Activated CD8-positive, alpha-beta memory T cell treated with anti-CD3 and anti-CD28 coated beads for 48 hours (primary cell): ENCODE data around the gene P2RY12.

ENCODE experiments used
- DNase-seq, 3 experiments: peaks; one replicate each; pipeline ENCODE4 v3.0.0-alpha.2; 2020; ENCODE audit warnings: low read depth in 2 of 3, low spot score in 2 of 3

The P2RY12 gene

DNA sequence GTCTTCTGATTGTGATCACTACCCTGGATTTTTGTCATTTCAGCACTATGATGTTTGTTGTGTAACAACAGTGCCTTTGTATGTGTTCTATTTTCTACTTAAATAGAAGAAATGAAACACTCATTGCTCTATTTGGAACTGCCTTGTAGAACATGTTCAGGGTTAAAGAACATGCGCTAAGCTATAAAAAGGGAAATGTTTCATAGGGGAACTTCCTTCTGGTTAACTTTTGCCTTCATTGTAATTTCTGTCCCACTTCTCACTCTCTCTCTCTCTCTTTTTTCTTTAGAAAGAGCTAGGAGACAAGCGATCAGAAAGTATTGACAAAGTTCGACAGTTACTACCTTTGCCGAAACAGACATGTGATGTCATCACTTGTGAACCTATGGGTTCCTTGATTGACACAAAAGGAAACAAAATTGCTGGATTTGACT is at the start of gene P2RY12:
TSS of gene P2RY12 (minus strand) at position 13 of the 434 bp plus-strand sequence. CDS start 45,908 bp downstream, outside the sequence.
- no peak for DNase-seq

DNA sequence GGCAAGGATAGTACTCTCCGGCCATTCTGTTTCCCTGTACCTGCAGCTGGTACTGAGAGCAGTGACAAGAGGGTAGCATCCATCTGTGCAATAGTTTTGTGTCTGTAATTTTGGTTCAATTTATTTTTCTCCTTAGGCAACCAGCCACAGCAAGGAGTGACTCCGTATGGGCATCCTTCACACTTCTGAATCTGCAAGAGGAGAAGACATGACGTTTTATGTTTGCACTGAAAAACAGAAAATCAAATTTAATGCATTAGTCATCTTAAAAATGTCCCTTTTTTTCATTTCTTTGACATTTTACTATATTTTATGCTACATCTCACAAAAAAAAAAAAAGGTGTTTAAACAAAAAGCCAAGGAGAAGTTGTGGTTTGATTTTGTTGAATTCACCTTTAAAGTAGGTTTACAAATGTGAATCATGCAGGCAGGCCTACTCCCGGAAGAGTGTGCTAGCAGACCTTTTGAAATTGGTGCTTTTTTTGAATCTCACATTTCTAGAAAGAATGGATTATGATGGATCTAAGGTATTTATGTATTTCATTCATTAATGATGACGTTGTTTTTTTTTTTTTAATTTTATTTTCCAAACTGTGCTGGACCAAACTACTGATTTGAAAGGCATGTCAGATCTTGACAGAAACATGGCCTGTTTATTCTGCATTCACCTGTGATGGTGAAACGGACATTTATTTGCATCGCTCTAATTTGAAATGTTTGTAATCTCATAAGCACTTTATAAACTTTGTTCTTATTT is 48.2 kb upstream of the P2RY12 start:
- DNase-seq = no peak

DNA sequence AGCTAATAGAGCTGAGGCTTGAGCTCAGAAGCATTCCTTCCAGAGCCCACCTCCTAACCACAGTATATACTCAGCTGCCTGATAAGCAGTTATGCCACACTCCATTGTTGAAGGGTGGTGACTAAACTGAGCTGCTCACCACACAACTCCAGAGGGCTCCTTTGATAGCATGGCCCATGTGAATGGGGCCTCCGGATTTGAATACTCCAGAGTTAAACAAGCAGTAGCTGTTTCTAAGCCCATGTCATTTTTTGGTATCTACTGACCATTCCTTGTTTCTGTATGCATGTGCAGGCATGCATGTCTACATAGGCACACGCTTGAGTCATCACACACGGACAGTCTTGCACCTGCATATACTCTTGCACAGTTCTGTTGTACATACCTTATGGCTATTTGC is 47.4 kb upstream of the P2RY12 start:
- no peak for DNase-seq

DNA sequence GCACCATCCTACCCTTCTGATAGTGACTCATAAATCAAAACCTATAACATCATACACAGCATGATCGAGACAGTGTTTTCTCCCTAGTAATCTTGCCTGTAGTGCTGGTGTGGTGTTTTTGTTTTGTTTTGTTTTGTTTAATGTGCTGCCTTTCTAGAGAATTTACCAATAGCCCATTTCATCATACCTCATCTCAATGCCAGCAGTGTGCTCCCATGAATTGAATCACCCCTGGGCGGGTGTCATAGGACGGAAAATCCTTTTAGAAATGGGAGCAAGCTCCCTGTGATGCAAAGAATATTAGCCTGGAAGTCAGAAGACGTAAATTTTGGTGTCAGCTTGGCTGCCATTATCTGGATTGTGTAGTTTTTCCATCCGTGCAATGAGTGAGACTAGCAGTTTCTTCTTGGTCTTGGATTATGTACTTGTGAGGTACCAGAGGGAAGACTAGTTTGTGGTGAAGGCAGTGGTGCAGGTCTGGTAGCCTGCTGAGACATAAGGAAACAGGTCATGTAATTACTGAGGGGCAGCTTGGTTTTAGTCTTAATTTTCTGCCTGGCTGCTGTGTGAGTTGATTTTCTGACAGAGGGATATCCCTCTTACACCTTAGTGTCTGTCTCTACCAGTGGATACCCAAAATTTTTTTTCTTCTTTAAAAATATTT is 46.4 kb upstream of the P2RY12 start:
- DNase-seq = no peak

DNA sequence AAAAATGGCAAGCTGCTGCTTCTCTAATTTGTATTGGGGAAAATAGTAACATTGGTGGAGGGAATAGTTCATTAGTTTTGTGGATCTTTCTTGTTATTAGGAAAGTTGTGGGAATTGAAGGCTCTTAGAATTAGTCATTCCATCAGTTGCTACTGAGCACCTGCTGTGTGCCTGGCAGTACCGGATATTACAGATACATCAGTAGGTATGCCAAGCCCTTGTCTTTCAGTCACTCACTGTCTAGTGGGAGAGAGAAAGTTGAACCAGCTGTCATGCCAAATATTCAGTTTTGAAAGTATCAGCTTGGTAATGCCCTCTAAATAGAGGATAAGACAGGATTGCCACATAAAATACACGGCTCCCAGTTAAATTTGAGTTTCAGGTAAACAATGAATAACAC is 43.8 kb upstream of the P2RY12 start:
- no peak for DNase-seq

DNA sequence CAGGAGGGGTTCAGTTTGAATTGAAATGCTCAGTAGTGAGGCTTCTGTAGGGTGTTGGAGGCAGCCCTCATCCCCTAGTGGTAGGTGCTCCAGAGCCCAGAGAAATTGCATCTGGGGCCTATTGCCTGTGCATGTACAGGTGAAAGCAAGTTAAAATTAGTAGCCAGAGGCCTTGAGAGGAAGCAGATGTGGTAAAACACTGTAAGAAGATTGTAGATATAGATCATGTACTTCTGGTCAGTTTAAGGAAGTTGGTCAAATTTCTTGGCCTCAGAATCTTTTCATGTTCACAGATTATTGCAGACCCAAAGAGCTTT is 41.7 kb upstream of the P2RY12 start:
- no peak for DNase-seq

DNA sequence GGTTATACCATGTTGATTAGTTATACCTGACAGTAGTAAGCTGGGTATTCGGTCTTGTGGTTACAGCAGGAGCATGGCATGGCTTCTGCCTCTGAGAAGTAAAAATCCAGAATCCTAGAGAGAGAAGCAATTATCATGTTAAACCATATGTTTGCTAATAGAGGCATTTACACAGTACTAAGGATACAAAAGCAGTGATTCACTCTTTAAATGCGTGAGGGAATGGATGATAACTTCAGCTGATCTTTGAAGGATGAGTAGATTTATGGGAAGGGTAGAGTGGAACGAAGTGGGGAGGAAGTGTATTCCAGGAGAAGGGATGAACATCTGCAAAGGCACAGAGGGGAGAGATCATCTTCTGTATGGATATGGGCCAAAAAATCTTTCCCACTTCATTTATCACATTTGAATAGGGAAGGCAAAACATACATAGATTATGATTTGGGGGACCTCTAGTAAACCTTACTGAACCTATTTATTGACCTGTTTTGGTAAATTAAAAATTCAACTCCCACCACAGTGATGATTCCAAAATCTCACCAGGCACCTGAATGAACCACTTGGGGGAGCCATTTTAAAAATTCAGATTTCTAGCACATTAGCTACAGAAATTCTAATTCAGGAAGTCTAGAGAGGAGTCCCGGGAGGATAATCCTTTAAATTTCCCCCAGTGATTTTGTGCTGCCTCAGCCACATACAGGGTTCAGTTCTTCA is 41.2 kb upstream of the P2RY12 start:
- no peak for DNase-seq

DNA sequence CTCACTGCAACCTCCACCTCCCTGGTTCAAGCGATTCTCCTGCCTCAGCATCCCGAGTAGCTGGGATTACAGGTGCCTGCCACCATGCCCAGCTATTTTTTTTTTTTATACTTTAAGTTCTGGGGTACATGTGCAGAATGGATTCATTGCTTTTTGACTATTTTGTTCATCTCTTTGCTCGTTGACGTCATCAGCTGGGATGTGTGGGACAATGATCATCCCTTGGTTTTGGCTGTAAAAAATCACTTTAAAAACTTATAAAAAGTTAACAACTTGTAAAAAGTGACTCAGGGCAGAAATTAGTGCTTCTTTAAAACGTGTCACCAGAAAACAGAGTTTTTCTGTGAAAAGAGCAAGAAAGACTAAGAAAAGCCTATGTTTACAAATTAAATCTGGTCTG is 38.5 kb upstream of the P2RY12 start:
- no peak for DNase-seq

DNA sequence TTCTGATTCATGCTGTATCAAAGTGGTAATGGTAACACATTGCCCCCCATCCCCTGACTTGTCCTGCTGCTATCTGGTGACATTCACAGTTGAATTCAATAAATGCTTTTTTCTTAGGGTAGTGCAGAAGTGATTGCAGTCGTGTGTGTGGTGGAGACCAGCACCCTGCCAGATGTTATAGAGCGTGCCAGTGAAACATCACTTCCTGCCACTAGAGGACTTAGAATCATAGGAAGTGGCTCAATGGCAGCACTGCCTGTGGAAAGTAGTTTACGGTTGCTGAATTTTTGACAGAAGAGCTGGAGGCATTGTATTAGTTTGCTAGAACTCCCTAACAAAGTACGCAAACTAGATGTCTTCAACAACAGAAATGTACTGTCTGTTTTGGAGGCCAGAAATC is 37.4 kb upstream of the P2RY12 start:
- DNase-seq = no peak

DNA sequence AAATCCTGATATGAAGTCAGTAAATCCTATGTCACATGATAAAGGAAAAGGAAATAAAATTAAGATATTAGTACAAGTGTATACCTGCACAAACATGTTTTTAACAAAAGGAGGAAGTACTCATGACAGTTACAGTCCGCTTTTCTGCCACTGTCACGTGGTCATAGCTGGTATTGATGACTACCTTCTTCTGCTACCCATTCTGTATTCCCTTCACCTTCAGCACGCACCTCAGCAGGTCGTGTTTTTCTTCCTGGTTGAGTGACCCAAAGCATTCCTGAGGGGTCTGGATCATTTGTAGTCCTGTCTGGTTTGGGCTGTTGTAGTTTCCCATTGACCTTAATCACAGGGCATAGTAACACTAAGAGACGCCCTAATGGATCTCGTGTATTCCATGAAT is 35.3 kb upstream of the P2RY12 start:
- no peak for DNase-seq

DNA sequence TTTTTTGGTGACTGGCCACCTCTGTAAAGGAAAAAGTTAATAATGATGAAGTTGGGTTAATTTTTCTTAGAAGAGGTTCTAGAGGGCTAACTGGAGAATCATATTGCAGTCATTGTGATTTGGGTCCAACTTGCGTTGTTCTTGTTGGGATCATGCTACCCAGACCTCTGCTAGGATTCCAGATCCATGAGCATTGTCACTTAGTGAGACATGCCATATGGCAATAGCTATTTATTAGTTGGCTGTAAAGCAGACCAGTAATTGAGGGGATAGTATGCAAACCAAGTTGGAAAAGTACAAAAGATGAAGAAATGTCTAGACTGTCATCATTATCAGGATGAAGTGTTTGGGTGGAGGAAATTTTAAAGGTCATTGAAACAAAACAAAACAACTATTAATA is 30.7 kb upstream of the P2RY12 start:
- no peak for DNase-seq

DNA sequence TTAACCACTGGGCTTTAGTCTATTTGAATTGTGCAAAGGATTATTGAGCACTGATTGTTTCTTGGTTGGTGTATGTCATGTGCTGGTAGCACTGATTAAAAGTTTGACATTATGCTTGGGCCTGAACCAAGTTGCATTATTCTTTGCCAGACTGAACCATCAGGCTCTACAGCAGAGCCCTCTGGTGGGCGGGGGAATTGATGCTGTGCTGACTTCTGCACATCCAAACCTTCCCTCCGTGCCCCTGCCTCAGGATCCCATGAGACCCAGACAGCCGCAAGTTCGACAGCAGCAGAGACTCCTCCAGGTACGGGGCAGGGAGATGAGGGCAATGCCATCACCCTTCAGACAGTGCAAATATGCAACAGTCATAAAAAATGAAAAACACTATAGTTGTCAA is 28.4 kb upstream of the P2RY12 start:
- no peak for DNase-seq

DNA sequence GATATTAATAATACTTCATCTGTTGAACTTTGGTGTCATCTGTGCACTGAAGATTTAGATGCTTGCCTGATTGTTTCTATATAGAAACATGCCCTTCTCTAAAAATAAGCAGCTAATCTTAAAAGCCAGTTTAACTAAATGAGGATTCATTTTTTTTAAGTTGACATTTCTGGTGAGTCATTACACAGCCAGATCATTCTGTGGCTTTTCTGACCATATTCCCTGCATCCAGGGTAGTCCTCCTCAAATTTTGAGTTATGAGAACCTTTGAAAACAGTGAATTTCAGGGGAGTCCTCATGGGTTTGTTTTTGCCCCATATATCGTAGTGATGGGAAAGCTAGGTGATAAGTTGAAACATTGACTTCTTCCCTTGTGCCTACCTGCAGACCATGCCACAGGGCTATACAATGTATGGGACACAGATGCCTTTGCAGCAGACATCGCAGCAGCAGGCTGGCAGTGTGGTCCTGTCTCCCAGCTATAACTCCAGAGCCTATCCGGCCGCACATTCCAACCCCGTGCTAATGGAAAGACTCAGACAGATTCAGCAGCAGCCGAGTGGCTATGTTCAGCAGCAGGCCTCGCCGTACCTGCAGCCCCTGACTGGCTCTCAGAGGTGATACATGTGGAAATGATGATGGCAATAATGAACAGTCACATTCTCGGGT is 26.5 kb upstream of the P2RY12 start:
- DNase-seq = no peak

DNA sequence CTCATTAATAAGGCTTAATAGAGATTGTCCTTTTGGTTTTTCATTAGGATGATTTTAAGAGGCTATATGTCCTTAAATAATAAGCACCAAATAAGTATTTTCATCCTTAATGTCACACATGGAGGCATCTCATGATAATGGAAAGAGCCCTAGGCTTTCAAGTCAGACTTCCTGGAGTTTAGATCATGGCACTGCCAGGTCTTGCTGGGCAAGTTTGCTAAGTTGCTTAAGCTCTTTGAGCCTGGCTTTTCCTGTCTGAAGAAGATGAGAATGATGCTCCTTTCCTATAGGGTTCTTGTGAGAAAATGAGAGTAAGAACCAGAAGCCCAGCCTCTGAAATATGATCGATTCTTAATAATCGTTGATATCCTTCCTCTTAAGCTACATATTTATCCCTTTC is 23.4 kb upstream of the P2RY12 start:
- no peak for DNase-seq

DNA sequence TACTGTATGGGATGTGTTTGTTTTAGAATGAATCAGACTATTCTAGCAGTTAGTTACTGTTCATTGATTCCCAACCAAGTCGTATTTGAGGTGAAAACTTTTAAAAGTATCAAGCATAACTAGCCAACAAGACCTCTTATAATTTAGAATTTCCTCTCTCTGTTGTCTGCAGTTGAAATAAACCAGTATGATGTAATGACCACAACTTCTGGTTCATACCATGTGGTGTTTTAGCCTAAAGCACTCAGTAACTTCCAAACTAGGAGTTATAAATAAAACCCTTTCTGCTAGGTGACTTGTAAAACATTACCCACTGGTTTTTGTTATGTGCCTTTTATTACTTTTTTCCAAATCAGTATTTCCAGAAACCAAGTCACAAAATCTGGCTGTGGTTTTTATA is 19.8 kb upstream of the P2RY12 start:
- no peak for DNase-seq

DNA sequence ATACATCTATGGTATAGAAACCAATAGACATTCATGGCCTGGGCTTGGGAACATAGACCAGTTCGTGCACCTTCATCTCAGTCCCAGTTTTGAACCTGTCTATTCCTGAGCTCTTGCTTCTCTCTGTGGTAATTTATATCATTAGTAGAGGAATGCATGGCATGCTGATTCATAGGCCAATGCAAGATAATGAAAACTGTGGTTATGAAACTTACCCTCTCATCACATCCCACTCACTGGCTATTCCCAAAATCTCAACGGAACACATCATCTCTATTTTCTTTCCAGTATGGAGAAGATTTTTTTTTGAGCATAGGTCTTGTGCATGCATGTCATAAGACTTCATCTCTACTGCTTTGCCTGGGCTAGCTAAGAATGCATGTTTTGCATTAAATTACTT is 18.7 kb upstream of the P2RY12 start:
- no peak for DNase-seq

DNA sequence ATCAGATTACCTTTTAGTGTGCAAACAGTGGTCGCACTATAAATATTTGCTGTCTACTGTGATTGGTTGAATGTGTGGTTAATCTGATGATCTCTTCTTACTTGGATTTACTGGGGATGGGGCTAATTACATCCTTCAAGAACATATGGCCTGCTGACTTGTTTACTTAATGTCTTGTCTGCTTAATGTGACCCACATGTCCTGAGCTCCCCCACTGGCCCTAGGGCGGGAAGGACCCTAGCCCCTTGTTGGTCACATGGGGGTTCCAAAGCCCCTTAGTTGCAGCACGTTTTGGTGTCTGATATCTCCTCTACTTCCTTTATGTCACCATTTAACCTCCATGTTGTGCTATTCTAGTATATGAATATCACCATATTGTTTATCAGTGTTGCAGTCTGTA is 17.8 kb upstream of the P2RY12 start:
- no peak for DNase-seq

DNA sequence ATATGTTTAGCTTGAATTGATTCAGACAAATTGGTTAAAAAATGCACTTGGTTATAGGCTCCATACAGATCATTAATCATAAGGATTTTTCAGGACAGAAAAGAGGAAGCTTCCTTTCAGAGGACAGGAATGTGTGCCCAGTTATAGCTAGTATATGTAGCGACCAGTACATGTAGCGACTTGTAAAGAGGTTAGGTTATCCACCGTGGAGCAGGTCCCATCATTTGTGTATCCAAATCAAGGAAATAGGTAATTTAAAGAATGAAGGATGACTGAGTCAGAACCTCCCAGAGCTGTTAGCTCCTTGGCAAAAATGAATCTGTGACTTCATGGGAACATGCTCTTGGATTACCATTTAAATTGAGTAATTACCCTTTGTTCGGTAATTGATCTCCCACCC is 15.8 kb upstream of the P2RY12 start:
- no peak for DNase-seq

DNA sequence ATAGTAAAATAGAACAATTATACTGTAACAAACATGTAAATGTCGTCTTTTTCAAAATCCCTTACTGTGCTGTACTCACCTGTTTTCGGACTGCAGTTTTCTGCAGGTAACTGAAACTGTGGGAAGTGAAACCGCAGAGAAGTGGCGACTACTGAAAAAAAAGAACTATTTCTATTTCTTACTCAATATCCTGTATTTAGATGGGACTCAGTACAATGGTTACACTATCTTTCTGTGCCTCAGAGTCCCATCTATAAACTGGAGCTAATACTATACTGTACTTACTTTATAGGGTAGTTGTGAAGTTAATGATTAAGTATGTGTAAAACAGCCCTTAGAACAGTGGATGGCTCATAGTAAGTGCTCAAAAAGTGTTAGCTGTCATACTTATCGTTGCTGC is 14.3 kb upstream of the P2RY12 start:
- no peak for DNase-seq

DNA sequence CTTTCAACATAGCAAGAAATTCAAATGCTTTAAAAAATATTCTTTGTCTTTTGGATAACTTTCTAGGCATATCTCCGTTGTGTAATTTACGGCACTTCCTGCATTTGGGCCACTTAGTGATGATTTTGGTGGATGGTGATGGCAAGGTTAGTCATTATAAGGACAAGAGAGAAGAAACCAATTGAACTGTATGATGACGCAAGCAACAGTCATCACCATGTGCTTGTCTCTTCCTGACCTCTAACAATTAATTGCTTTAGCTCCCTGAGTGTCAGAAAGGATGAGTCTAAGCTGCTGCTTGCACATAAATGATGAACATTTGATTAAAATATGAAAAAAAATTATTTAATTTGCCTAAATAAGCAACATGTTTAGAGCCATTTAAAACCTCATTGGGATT is 11.3 kb upstream of the P2RY12 start:
- no peak for DNase-seq

DNA sequence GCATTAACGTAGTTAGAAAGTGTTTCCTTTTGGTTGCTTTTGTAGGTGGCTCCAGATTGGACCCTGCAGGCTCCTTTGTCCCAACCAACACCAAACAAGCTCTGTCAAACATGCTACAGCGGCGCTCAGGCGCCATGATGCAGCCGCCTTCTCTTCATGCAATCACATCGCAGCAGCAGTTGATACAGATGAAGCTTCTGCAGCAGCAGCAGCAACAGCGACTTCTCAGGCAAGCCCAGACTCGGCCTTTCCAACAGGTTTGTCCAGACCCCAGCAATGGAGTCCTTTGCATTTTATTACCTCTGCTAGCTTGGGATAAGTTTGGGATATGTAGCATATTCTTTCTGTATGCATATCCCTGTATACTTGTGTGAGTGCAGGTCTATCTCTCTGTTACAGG is 10.1 kb upstream of the P2RY12 start:
- no peak for DNase-seq

DNA sequence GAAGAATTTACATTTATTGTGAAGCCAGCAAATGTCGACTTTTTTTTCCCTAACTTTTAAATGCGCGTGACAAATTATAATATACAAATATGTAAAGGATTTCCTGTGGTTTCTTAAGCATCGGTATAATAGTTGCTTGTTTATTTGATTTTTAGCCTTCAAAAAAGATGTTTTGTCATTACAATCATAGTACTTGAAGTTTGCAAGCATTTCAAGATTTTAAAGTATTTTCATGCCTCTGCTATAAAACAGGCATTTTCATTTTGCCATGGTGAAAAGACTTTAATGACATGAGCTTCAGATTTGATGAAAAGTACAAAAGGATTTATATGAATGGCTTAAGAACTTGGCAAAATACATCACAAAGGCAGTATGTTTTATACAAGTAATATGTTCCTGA is 9.4 kb upstream of the P2RY12 start:
- DNase-seq = no peak
